Measurements from ENCODE around the gene LOXL4.

Gene LOXL4

DNA sequence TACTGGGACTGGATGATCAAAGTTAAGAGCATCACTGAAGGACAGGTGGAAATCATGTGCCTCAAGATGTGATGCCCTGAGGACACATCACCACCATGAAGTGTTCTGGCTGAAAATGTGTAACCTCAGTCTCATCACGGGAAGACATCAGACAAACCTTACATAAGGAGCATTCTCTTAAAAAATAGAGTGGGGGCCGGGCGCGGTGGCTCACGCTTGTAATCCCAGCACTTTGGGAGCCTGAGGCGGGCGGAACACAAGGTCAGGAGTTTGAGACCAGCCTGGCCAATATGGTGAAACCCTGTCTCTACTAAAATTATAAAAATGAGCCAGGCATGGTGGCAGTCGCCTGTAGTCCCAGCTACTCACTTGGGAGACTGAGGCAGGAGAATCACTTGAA, 65.6 kb downstream of the LOXL4 start:
- in situ Hi-C loops (cut with MboI; ENCODE audit: low sequenced_read_pairs), result no loop called here
- H3K4me3 ChIP-seq, result no peak overlapping the region
- H3K36me3 ChIP-seq (replicated peaks), result no peaks in the 10 kb centered on the region
- no peaks in the 10 kb centered on the region for H3K9me3 ChIP-seq
- H3K4me1 ChIP-seq, result peaks cover 10% of the 10 kb centered on the region
- H3K27me3 ChIP-seq (ENCODE audit: low read depth), result no peaks in the 10 kb centered on the region
- no peak for DNase-seq (ENCODE audit: low spot score in 2 of 2)

DNA sequence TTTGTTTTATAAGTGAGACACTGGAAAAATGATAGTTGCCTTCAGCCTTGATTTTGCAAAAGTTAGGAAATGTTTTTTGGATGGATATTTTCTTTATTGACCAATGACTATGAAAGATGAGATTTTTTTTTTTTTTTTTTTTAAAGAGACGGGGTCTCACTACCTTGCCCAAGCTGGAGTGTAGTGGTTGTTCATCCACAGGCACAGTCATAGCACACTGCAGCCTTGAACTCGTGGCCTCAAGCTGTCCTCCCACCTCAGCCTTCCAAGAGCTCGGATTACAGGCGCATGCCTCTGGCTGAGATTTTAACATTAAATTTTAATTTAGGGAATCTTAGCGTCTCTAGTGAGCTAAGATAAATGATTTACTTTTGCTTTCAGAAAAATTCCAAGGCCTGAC, 66.2 kb downstream of the LOXL4 start:
- in situ Hi-C loops (cut with MboI; ENCODE audit: low sequenced_read_pairs), result no loop called here
- no peaks in the 10 kb centered on the region for H3K9me3 ChIP-seq
- H3K36me3 ChIP-seq (replicated peaks), result no peaks in the 10 kb centered on the region
- H3K4me3 ChIP-seq, result no peak overlapping the region
- H3K4me1 ChIP-seq, result peaks cover 10% of the 10 kb centered on the region
- no peaks in the 10 kb centered on the region for H3K27me3 ChIP-seq (ENCODE audit: low read depth)
- no peak for DNase-seq (ENCODE audit: low spot score in 2 of 2)

All from HAP-1 (cell line).